Endothelial cell of umbilical vein (primary cell): ENCODE results near the gene USH2A.

Source experiments
- EZH2 ChIP-seq: IDR thresholded peaks from 2 replicates; pipeline ENCODE4 v1.6.1; 2012; ENCODE audit warnings: borderline replicate concordance, low read depth, mild to moderate bottlenecking, moderate library complexity, low read length, inconsistent platforms; ENCODE audit not compliant: severe bottlenecking
- FOS ChIP-seq: IDR thresholded peaks from 2 replicates; pipeline ENCODE4 v1.6.1; 2011; ENCODE audit warnings: mild to moderate bottlenecking, low read length, moderate library complexity, borderline replicate concordance; ENCODE audit not compliant: insufficient read depth
- GATA2 ChIP-seq: IDR thresholded peaks from 2 replicates; pipeline ENCODE4 v1.7.0; 2011; ENCODE audit warnings: low read depth, mild to moderate bottlenecking, moderate library complexity, mixed read lengths, low read length; ENCODE audit not compliant: insufficient read length, insufficient read depth
- JUN ChIP-seq: IDR thresholded peaks from 2 replicates; pipeline ENCODE4 v1.6.1; 2011; ENCODE audit warnings: borderline replicate concordance, low read depth; ENCODE audit not compliant: insufficient read length, insufficient read depth
- MYC ChIP-seq: IDR thresholded peaks from one replicate; pipeline ENCODE4 v1.6.1; 2011; ENCODE audit warnings: mild to moderate bottlenecking, low read depth, low read length
- POLR2A ChIP-seq: IDR thresholded peaks from 2 replicates; pipeline ENCODE4 v1.6.1; 2012; ENCODE audit warnings: low read depth, mild to moderate bottlenecking, control low read depth, low read length
- POLR2AphosphoS5 ChIP-seq: IDR thresholded peaks from 2 replicates; pipeline ENCODE4 v1.6.1; 2012; ENCODE audit warnings: low read depth, mild to moderate bottlenecking, control low read depth, low read length, moderate library complexity; ENCODE audit not compliant: insufficient read depth
- TF ChIP-seq, protein P1 (sequence below), 2 donors: IDR thresholded peaks; 1 replicate in 1 of 2; 2 replicates in 1 of 2; pipeline ENCODE4 v1.5.1; 2011; ENCODE audit warnings: low read length in 2 of 2, mild to moderate bottlenecking in 2 of 2, moderate library complexity in 2 of 2, control low read depth in 1 of 2, inconsistent platforms in 1 of 2, low read depth in 1 of 2; ENCODE audit not compliant: insufficient read depth in 1 of 2; ENCODE audit errors: extremely low read depth in 1 of 2
- TF ChIP-seq, protein P2 (sequence below): IDR thresholded peaks from 2 replicates; pipeline ENCODE4 v1.6.1; 2011; ENCODE audit not compliant: insufficient read depth, insufficient read length

DNA sequence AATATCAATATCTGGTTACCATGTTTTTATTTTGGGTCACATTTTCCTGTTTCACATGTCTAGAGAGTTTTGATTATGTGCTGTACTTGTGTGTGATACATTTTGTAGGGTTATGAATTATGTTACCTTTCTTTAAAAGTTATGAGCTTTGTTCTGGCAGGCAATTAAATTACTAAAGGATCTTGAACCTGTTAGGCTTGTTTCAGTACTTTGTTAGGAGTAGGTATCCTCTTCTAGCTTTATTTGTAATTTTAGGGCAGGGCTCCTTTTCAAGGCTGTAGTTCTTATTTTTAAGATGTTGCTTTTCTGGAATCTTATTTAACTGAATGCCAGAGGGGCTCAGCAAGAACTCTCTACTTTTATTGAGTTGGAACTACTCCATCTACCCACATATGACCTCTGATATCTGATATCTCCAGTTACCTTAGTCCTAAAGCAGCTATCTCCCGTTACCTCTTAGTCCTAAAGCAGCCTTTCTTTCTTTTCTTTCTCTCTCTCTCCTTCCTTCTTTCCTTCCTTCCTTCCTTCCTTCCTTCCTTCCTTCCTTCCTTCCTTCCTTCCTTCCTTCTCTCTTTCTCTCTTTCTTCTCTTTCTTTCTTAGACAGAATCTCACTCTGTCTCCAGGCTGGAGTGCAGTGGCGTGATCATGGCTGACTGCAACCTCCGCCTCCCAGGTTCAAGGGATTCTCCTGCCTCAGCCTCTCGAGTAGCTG, 832.3 kb downstream of the USH2A start:
- TF ChIP-seq, protein P1, sequence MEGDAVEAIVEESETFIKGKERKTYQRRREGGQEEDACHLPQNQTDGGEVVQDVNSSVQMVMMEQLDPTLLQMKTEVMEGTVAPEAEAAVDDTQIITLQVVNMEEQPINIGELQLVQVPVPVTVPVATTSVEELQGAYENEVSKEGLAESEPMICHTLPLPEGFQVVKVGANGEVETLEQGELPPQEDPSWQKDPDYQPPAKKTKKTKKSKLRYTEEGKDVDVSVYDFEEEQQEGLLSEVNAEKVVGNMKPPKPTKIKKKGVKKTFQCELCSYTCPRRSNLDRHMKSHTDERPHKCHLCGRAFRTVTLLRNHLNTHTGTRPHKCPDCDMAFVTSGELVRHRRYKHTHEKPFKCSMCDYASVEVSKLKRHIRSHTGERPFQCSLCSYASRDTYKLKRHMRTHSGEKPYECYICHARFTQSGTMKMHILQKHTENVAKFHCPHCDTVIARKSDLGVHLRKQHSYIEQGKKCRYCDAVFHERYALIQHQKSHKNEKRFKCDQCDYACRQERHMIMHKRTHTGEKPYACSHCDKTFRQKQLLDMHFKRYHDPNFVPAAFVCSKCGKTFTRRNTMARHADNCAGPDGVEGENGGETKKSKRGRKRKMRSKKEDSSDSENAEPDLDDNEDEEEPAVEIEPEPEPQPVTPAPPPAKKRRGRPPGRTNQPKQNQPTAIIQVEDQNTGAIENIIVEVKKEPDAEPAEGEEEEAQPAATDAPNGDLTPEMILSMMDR (IDR thresholded peaks at IDR 0.05; ENCODE audit: extremely low read depth in 1 of 2, insufficient read depth in 1 of 2, low read depth in 1 of 2, low read length in 2 of 2) = no peak
- TF ChIP-seq POLR2A (no peak), EZH2 (no peak), POLR2AphosphoS5 (no peak), FOS (no peak), MYC (no peak), JUN (no peak), GATA2 (no peak)
- TF ChIP-seq, protein P2, sequence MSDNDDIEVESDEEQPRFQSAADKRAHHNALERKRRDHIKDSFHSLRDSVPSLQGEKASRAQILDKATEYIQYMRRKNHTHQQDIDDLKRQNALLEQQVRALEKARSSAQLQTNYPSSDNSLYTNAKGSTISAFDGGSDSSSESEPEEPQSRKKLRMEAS = no peak
